Omental fat pad (tissue), 4 donors: ENCODE results near the gene LEP. TPM values are rescaled to one million over a fixed set of nuclear protein-coding genes. Genes with fewer than 3 reads are reported as not detected.

Source experiments
- ATAC-seq: fragments of 150-250 bp; one replicate; pipeline ENCODE4 v1.9.1; 2016; ENCODE audit warnings: mild to moderate bottlenecking, moderate library complexity; ENCODE audit not compliant: low FRiP score
- DNase-seq: peaks from one replicate; pipeline ENCODE4 v3.0.0-alpha.2; 2019; ENCODE audit warnings: low spot score
- total RNA-seq, 4 donors: library from RNA; depleted of rRNA; stranded (reverse); fragments of >200 nt; gene quantifications; one replicate each; pipeline ENCODE4 v1.1.0, GENCODE V29; 2016
- TF ChIP-seq, protein P1 (sequence below), 3 donors: fragments of 450-650 bp; IDR thresholded peaks; one replicate each; pipeline ENCODE4 v1.5.1; 2016 to 2017; ENCODE audit warnings: antibody characterized with exemption in 3 of 3, mild to moderate bottlenecking in 3 of 3, moderate library complexity in 2 of 3

Gene LEP
- total RNA-seq, 4 donors from 2014 or later: 12.3 to 715 (median 292) TPM

DNA sequence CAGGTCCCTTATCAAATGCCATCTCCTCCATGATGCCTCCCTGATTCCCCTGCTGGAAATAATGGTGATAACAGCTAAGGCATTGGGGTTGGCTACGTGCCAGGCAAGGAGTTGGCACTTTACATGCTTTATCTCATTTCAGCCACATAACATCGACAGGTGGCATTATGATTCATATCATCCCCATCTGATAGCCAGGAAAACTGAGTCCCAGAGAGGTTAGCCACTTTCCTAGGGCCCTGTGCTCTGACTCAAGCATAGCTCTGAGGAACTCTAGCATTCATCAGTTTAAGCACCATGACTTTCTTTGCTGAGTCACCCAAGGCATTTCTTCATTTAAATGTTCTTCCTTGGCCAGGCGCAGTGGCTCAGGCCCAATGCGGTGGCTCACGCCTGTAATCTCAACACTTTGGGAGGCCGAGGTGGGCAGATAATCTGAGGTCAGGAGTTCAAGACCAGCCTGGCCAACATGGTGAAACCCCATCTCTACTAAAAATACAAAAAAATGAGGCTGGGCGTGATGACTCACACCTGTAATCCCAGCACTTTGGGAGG, 6.6 kb downstream of the LEP start:
- DNase-seq (no peak), ATAC-seq (no peak)
- TF ChIP-seq, protein P1, sequence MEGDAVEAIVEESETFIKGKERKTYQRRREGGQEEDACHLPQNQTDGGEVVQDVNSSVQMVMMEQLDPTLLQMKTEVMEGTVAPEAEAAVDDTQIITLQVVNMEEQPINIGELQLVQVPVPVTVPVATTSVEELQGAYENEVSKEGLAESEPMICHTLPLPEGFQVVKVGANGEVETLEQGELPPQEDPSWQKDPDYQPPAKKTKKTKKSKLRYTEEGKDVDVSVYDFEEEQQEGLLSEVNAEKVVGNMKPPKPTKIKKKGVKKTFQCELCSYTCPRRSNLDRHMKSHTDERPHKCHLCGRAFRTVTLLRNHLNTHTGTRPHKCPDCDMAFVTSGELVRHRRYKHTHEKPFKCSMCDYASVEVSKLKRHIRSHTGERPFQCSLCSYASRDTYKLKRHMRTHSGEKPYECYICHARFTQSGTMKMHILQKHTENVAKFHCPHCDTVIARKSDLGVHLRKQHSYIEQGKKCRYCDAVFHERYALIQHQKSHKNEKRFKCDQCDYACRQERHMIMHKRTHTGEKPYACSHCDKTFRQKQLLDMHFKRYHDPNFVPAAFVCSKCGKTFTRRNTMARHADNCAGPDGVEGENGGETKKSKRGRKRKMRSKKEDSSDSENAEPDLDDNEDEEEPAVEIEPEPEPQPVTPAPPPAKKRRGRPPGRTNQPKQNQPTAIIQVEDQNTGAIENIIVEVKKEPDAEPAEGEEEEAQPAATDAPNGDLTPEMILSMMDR (IDR thresholded peaks at IDR 0.05): no peak

DNA sequence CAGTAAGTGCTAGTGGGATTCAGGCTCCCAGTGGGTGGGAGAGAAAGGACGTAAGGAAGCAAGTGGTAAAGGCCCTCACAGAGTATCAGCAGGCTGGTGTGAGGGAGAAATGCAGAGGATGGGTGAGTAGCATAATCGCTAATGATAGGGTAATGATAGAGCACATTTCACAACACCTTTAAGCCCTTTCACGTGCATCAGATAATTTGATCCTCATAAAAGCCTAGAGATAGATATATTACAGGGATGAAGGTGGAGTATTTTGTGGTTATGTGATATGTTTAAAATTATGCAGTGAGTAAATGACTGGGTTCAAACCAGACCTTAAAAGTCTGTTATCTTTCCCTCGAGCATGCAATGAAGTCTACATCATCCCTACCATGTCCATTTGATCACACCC, 10.3 kb downstream of the LEP start:
- TF ChIP-seq, protein P1 (IDR thresholded peaks at IDR 0.05): no peak
- DNase-seq (no peak), ATAC-seq (no peak)

DNA sequence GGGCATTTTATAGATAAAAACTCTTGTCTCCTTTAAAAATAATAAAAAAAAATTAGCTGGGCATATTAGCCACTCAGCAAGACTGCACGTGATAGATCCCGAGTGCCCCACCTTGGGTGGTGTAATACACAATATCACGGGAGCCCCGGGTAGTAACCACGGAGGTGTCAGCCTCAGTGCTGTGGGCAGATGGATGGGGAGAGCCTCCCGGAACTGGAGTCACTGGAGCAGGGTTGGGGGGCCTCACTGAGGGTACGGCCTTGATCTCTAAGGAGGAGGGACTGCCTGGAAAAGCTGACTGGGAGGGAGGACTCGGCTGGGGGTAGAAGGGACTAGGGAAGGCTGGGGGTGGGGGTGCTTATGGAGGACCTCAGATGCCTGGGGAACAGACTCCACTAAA, 12.6 kb downstream of the LEP start:
- DNase-seq (no peak), ATAC-seq (no peak)
- TF ChIP-seq, protein P1 (IDR thresholded peaks at IDR 0.05): no peak

DNA sequence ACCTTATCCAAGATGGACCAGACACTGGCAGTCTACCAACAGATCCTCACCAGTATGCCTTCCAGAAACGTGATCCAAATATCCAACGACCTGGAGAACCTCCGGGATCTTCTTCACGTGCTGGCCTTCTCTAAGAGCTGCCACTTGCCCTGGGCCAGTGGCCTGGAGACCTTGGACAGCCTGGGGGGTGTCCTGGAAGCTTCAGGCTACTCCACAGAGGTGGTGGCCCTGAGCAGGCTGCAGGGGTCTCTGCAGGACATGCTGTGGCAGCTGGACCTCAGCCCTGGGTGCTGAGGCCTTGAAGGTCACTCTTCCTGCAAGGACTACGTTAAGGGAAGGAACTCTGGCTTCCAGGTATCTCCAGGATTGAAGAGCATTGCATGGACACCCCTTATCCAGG, 13.4 kb downstream of the LEP start:
- no peak for ATAC-seq
- TF ChIP-seq, protein P1 (IDR thresholded peaks at IDR 0.05): no peak
- DNase-seq: no peak

DNA sequence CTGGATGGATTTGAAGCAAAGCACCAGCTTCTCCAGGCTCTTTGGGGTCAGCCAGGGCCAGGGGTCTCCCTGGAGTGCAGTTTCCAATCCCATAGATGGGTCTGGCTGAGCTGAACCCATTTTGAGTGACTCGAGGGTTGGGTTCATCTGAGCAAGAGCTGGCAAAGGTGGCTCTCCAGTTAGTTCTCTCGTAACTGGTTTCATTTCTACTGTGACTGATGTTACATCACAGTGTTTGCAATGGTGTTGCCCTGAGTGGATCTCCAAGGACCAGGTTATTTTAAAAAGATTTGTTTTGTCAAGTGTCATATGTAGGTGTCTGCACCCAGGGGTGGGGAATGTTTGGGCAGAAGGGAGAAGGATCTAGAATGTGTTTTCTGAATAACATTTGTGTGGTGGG, 14.2 kb downstream of the LEP start:
- no peak for DNase-seq
- TF ChIP-seq, protein P1 (IDR thresholded peaks at IDR 0.05): no peak
- ATAC-seq: no peak

DNA sequence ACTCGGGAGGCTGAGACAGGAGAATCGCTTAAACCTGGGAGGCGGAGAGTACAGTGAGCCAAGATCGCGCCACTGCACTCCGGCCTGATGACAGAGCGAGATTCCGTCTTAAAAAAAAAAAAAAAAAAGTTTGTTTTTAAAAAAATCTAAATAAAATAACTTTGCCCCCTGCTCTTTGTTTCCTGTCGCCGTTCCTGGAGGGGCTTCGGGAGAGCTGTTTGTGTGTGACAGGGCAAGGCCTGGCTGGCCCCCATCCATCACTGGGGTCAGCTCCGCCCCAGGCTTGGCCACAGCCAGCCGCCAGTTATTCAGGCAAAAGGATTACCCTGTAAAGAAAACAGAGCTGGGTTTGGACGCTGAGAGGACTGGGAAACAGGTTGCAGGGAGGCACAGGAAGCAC, 16.4 kb downstream of the LEP start:
- TF ChIP-seq, protein P1 (IDR thresholded peaks at IDR 0.05): no peak
- DNase-seq (no peak), ATAC-seq (no peak)
